ENCODE measurements around the gene UNC5B. TPM values are rescaled to one million over a fixed set of nuclear protein-coding genes. Genes with fewer than 3 reads are reported as not detected.

UNC5B gene
- total RNA-seq, 1 donor from 2014 or later, result 13.1 TPM

DNA sequence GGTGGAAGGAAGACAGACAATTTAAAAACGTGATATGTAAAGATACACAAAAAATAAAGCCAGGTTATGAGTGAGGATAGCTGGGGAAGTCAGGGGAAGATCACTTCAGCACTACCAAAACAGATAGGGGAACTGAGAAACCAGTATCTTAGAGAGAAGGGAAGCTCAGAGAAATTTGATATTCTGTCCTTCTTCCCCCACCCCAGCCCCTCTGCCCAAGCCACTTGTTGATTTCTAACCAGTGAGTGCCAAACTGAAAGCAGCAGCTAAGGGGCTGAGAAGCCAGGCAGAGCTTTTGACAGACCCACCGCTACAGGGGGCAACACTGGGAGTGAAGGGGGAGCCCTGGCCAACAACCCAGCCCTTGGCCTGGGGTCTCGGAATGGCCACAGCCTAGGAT lies 97.5 kb downstream of the UNC5B start:
- no peak for DNase-seq (ENCODE audit: extremely low spot score, unreplicated experiment)
- H3K27ac Mint-ChIP-seq (ENCODE audit: unreplicated experiment), result no peak overlapping the region
- no peak overlapping the region for H3K4me3 Mint-ChIP-seq (ENCODE audit: unreplicated experiment)
- H3K36me3 Mint-ChIP-seq (ENCODE audit: unreplicated experiment), result no peaks in the 10 kb centered on the region
- no peak for TF ChIP-seq CTCF (IDR thresholded peaks at IDR 0.05)
- H3K4me1 Mint-ChIP-seq (ENCODE audit: unreplicated experiment), result peaks cover 3% of the 10 kb centered on the region
- H3K9me3 Mint-ChIP-seq (ENCODE audit: unreplicated experiment), result no peaks in the 10 kb centered on the region
- H3K27me3 Mint-ChIP-seq (ENCODE audit: unreplicated experiment), result peaks cover 37% of the 10 kb centered on the region

GRCh38 chr10:71312220-71312619 lies 99.8 kb downstream of the UNC5B start:
- H3K36me3 Mint-ChIP-seq (ENCODE audit: unreplicated experiment), result no peaks in the 10 kb centered on the region
- DNase-seq (ENCODE audit: extremely low spot score, unreplicated experiment), result no peak
- H3K9me3 Mint-ChIP-seq (ENCODE audit: unreplicated experiment), result no peaks in the 10 kb centered on the region
- H3K4me1 Mint-ChIP-seq (ENCODE audit: unreplicated experiment), result peaks cover 3% of the 10 kb centered on the region
- H3K27ac Mint-ChIP-seq (ENCODE audit: unreplicated experiment), result no peak overlapping the region
- no peak for TF ChIP-seq CTCF (IDR thresholded peaks at IDR 0.05)
- peaks cover 48% of the 10 kb centered on the region for H3K27me3 Mint-ChIP-seq (ENCODE audit: unreplicated experiment)
- no peak overlapping the region for H3K4me3 Mint-ChIP-seq (ENCODE audit: unreplicated experiment)

- Mint-ChIP-seq H3K4me1 (ENCODE audit: unreplicated experiment) (peaks cover 3% of the 10 kb centered on the region), H3K36me3 (ENCODE audit: unreplicated experiment) (no peaks in the 10 kb centered on the region), H3K27ac (ENCODE audit: unreplicated experiment) (no peak overlapping the region), H3K9me3 (ENCODE audit: unreplicated experiment) (no peaks in the 10 kb centered on the region), H3K4me3 (ENCODE audit: unreplicated experiment) (no peak overlapping the region), H3K27me3 (ENCODE audit: unreplicated experiment) (peaks cover 53% of the 10 kb centered on the region)
- no peak for TF ChIP-seq CTCF (IDR thresholded peaks at IDR 0.05)
- no peak for DNase-seq (ENCODE audit: extremely low spot score, unreplicated experiment)
These were observed 100.7 kb downstream of the UNC5B start for GRCh38 chr10:71312811-71313789.

GRCh38 chr10:71314028-71314693 lies 101.8 kb downstream of the UNC5B start:
- Mint-ChIP-seq H3K36me3 (ENCODE audit: unreplicated experiment) (no peaks in the 10 kb centered on the region), H3K4me3 (ENCODE audit: unreplicated experiment) (no peak overlapping the region), H3K27me3 (ENCODE audit: unreplicated experiment) (peaks cover 50% of the 10 kb centered on the region), H3K27ac (ENCODE audit: unreplicated experiment) (no peak overlapping the region), H3K4me1 (ENCODE audit: unreplicated experiment) (peaks cover 5% of the 10 kb centered on the region), H3K9me3 (ENCODE audit: unreplicated experiment) (no peaks in the 10 kb centered on the region)
- peak; percentile 95 for TF ChIP-seq CTCF (IDR thresholded peaks at IDR 0.05)
- DNase-seq (ENCODE audit: extremely low spot score, unreplicated experiment), result no peak

- Mint-ChIP-seq H3K27ac (ENCODE audit: unreplicated experiment) (no peak overlapping the region), H3K4me3 (ENCODE audit: unreplicated experiment) (no peak overlapping the region)
These were observed 102.4 kb downstream of the UNC5B start for GRCh38 chr10:71314694-71315225.

More at GRCh38 chr10:71314694-71315225, 102.4 kb downstream of the UNC5B start:
- DNase-seq (ENCODE audit: extremely low spot score, unreplicated experiment), result no peak
- H3K27me3 Mint-ChIP-seq (ENCODE audit: unreplicated experiment), result peaks cover 44% of the 10 kb centered on the region
- no peaks in the 10 kb centered on the region for H3K9me3 Mint-ChIP-seq (ENCODE audit: unreplicated experiment)
- no peaks in the 10 kb centered on the region for H3K36me3 Mint-ChIP-seq (ENCODE audit: unreplicated experiment)
- TF ChIP-seq CTCF (IDR thresholded peaks at IDR 0.05), result no peak
- H3K4me1 Mint-ChIP-seq (ENCODE audit: unreplicated experiment), result peaks cover 9% of the 10 kb centered on the region
